Duodenal mucosa (tissue), 2 donors: ENCODE measurements around the gene CSTPP1.

Experiments
- H3K27ac ChIP-seq: one replicate; pipeline ENCODE4 v1.7.0; 2013; ENCODE audit warnings: low read depth, low read length
- H3K27me3 ChIP-seq, 2 donors: one replicate each; pipeline ENCODE4 v1.7.0; 2013; ENCODE audit warnings: low read length in 2 of 2, control low read depth in 1 of 2; ENCODE audit not compliant: insufficient read depth in 2 of 2, control insufficient read depth in 1 of 2
- H3K36me3 ChIP-seq, 2 donors: one replicate each; pipeline ENCODE4 v1.7.0; 2013; ENCODE audit warnings: low read length in 2 of 2, control low read depth in 1 of 2; ENCODE audit not compliant: insufficient read depth in 2 of 2, control insufficient read depth in 1 of 2
- H3K4me1 ChIP-seq, 2 donors: one replicate each; pipeline ENCODE4 v1.7.0; 2013; ENCODE audit warnings: low read length in 2 of 2, control low read depth in 1 of 2; ENCODE audit not compliant: insufficient read depth in 2 of 2, control insufficient read depth in 1 of 2
- H3K4me3 ChIP-seq, 2 donors: one replicate each; pipeline ENCODE4 v1.7.0; 2013; ENCODE audit warnings: low read length in 2 of 2, low read depth in 1 of 2
- H3K9ac ChIP-seq, 2 donors: one replicate each; pipeline ENCODE4 v1.7.0; 2013; ENCODE audit warnings: low read length in 2 of 2, low read depth in 1 of 2
- H3K9me3 ChIP-seq, 2 donors: one replicate each; pipeline ENCODE4 v1.7.0; 2013; ENCODE audit warnings: low read length in 2 of 2, control low read depth in 1 of 2; ENCODE audit not compliant: control insufficient read depth in 1 of 2

Gene CSTPP1

GRCh38 chr11:46936138-46937110 lies at the start of gene CSTPP1:
CSTPP1 (plus strand) TSS chr11:46936761; CDS start chr11:46936806, 45 bp downstream.
- H3K4me3 ChIP-seq: peak within 1 kb of the TSS; percentile 84 to 88
- peaks cover 10 to 11% of the 10 kb centered on the region in 2 donors for H3K4me1 ChIP-seq
- no peaks in the 10 kb centered on the region for H3K9me3 ChIP-seq
- H3K27me3 ChIP-seq: no peaks in the 10 kb centered on the region
- no peaks in the 10 kb centered on the region for H3K36me3 ChIP-seq
- H3K9ac ChIP-seq: peak within 1 kb of the TSS; percentile 47 to 51
- no peak within 1 kb of the TSS for H3K27ac ChIP-seq

GRCh38 chr11:46888636-46889035 lies 47.9 kb upstream of the CSTPP1 start:
- H3K36me3 ChIP-seq: peaks cover 10 to 38% of the 10 kb centered on the region in 2 donors
- H3K9me3 ChIP-seq: no peaks in the 10 kb centered on the region
- H3K27ac ChIP-seq: no peak overlapping the region
- no peak overlapping the region for H3K4me3 ChIP-seq
- no peaks in the 10 kb centered on the region for H3K27me3 ChIP-seq
- H3K4me1 ChIP-seq: no peaks in the 10 kb centered on the region
- no peak overlapping the region for H3K9ac ChIP-seq

- H3K27ac ChIP-seq: no peak overlapping the region
- H3K9ac ChIP-seq: no peak overlapping the region
- peaks cover 6 to 32% of the 10 kb centered on the region in 2 donors for H3K36me3 ChIP-seq
- no peaks in the 10 kb centered on the region for H3K4me1 ChIP-seq
- no peaks in the 10 kb centered on the region for H3K9me3 ChIP-seq
- H3K4me3 ChIP-seq: no peak overlapping the region
- H3K27me3 ChIP-seq: no peaks in the 10 kb centered on the region
Observed at GRCh38 chr11:46889251-46889650, 47.3 kb upstream of the CSTPP1 start.

- H3K27ac ChIP-seq: no peak overlapping the region
- no peak overlapping the region for H3K4me3 ChIP-seq
- H3K9me3 ChIP-seq: no peaks in the 10 kb centered on the region
- no peak overlapping the region for H3K9ac ChIP-seq
- no peaks in the 10 kb centered on the region for H3K27me3 ChIP-seq
- peaks cover 9 to 37% of the 10 kb centered on the region in 2 donors for H3K36me3 ChIP-seq
- H3K4me1 ChIP-seq: no peaks in the 10 kb centered on the region
Observed at GRCh38 chr11:46889689-46890475, 46.7 kb upstream of the CSTPP1 start.

- H3K27me3 ChIP-seq: no peaks in the 10 kb centered on the region
- H3K4me1 ChIP-seq: no peaks in the 10 kb centered on the region
- no peak overlapping the region for H3K9ac ChIP-seq
- H3K36me3 ChIP-seq: peaks cover 9 to 38% of the 10 kb centered on the region in 2 donors
- H3K9me3 ChIP-seq: no peaks in the 10 kb centered on the region
- H3K4me3 ChIP-seq: no peak overlapping the region
- H3K27ac ChIP-seq: no peak overlapping the region
Observed at GRCh38 chr11:46890665-46891064, 45.9 kb upstream of the CSTPP1 start.

- no peak overlapping the region for H3K9ac ChIP-seq
- H3K27me3 ChIP-seq: no peaks in the 10 kb centered on the region
- no peaks in the 10 kb centered on the region for H3K4me1 ChIP-seq
- H3K36me3 ChIP-seq: peaks cover 17 to 43% of the 10 kb centered on the region in 2 donors
- no peaks in the 10 kb centered on the region for H3K9me3 ChIP-seq
- H3K27ac ChIP-seq: no peak overlapping the region
- no peak overlapping the region for H3K4me3 ChIP-seq
Observed at GRCh38 chr11:46892109-46892508, 44.5 kb upstream of the CSTPP1 start.

GRCh38 chr11:46892838-46893237 lies 43.7 kb upstream of the CSTPP1 start:
- no peaks in the 10 kb centered on the region for H3K27me3 ChIP-seq

GRCh38 chr11:46894506-46894905 lies 42.1 kb upstream of the CSTPP1 start:
- Histone ChIP-seq H3K4me3 (no peak overlapping the region), H3K36me3 (peaks cover 14 to 42% of the 10 kb centered on the region in 2 donors), H3K4me1 (no peaks in the 10 kb centered on the region), H3K9me3 (no peaks in the 10 kb centered on the region), H3K27me3 (no peaks in the 10 kb centered on the region), H3K27ac (no peak overlapping the region), H3K9ac (no peak overlapping the region)

More at GRCh38 chr11:46892838-46893237, 43.7 kb upstream of the CSTPP1 start:
- no peak overlapping the region for H3K9ac ChIP-seq
- H3K4me3 ChIP-seq: no peak overlapping the region
- no peaks in the 10 kb centered on the region for H3K9me3 ChIP-seq
- H3K4me1 ChIP-seq: no peaks in the 10 kb centered on the region
- H3K27ac ChIP-seq: no peak overlapping the region
- peaks cover 17 to 43% of the 10 kb centered on the region in 2 donors for H3K36me3 ChIP-seq

- Histone ChIP-seq H3K9me3 (no peaks in the 10 kb centered on the region), H3K36me3 (peaks cover 14 to 45% of the 10 kb centered on the region in 2 donors), H3K27me3 (no peaks in the 10 kb centered on the region), H3K4me1 (no peaks in the 10 kb centered on the region), H3K9ac (no peak overlapping the region), H3K4me3 (no peak overlapping the region), H3K27ac (no peak overlapping the region)
Observed at GRCh38 chr11:46894961-46895360, 41.6 kb upstream of the CSTPP1 start.

GRCh38 chr11:46895821-46896220 lies 40.7 kb upstream of the CSTPP1 start:
- Histone ChIP-seq H3K27ac (no peak overlapping the region), H3K4me3 (no peak overlapping the region), H3K9ac (no peak overlapping the region), H3K27me3 (no peaks in the 10 kb centered on the region), H3K36me3 (peaks cover 14 to 47% of the 10 kb centered on the region in 2 donors), H3K9me3 (no peaks in the 10 kb centered on the region), H3K4me1 (no peaks in the 10 kb centered on the region)
